ENCODE results near the gene BIRC7. TPM values are rescaled to one million over a fixed set of nuclear protein-coding genes. Genes with fewer than 3 reads are reported as not detected.
A peak's percentile ranks its signal among the peaks of the same experiment; 100 is the strongest.

Gene BIRC7
- total RNA-seq, 2 experiments from 2014 or later, result 0.14 TPM; not detected in 1

- Mint-ChIP-seq H3K9me3 (ENCODE audit: low read depth) (no peaks in the 10 kb centered on the region), H3K4me1 (peaks cover 60% of the 10 kb centered on the region), H3K36me3 (ENCODE audit: low read depth) (peaks cover 46% of the 10 kb centered on the region), H3K27ac (no peak overlapping the region), H3K4me3 (no peak overlapping the region), H3K27me3 (no peaks in the 10 kb centered on the region)
- DNase-seq (no peak), ATAC-seq (no peak)
- CTCF ChIA-PET, result interaction anchor here (0.5 to 2.5 kb wide), 2 partner anchors 11 to 283 kb away, joined by 3 to 22 read pairs; no protein-coding TSS in a partner anchor
- POLR2A ChIA-PET, result no interaction called here
- intact Hi-C loops (cut with DNase I, micrococcal nuclease), result loop anchor here in 1 of 2 experiments (10.0 kb wide), 2 partner anchors 652 to 762 kb away; partner anchors contain the start of genes ABHD16B, SAMD10 and TPD52L2
Measured at GRCh38 chr20:63212393-63212730, 23.3 kb upstream of the BIRC7 start.

GRCh38 chr20:63212792-63213191 lies 22.9 kb upstream of the BIRC7 start:
- CTCF ChIA-PET, result interaction anchor here (0.5 to 2.5 kb wide), 2 partner anchors 11 to 282 kb away, joined by 3 to 22 read pairs; no protein-coding TSS in a partner anchor
- POLR2A ChIA-PET, result no interaction called here

GRCh38 chr20:63214514-63214913 lies 21.2 kb upstream of the BIRC7 start:
- H3K9me3 Mint-ChIP-seq (ENCODE audit: low read depth), result no peaks in the 10 kb centered on the region

More at GRCh38 chr20:63212792-63213191, 22.9 kb upstream of the BIRC7 start:
- Mint-ChIP-seq H3K27me3 (no peaks in the 10 kb centered on the region), H3K36me3 (ENCODE audit: low read depth) (peaks cover 42% of the 10 kb centered on the region), H3K27ac (no peak overlapping the region), H3K4me1 (peaks cover 60% of the 10 kb centered on the region), H3K4me3 (no peak overlapping the region), H3K9me3 (ENCODE audit: low read depth) (no peaks in the 10 kb centered on the region)
- intact Hi-C loops (cut with DNase I, micrococcal nuclease), result loop anchor here in 1 of 2 experiments (10.0 kb wide), 2 partner anchors 652 to 762 kb away; partner anchors contain the start of genes ABHD16B, SAMD10 and TPD52L2
- ATAC-seq (no peak), DNase-seq (no peak)

GRCh38 chr20:63215101-63216040 lies 20.3 kb upstream of the BIRC7 start:
- no peak for ATAC-seq
- Mint-ChIP-seq H3K27me3 (peaks cover 4% of the 10 kb centered on the region), H3K27ac (peak overlapping the region; percentile 88), H3K4me3 (peak overlapping the region; percentile 92), H3K36me3 (ENCODE audit: low read depth) (peaks cover 37% of the 10 kb centered on the region), H3K9me3 (ENCODE audit: low read depth) (no peaks in the 10 kb centered on the region), H3K4me1 (peaks cover 49% of the 10 kb centered on the region)
- DNase-seq, result peak; percentile 43
- ChIA-PET POLR2A (interaction anchor here (1.2 to 1.4 kb wide), 2 partner anchors 11 to 57 kb away, joined by 4 read pairs; partner anchors contain the start of gene ARFGAP1), CTCF (interaction anchor here (0.6 to 2.4 kb wide), 7 partner anchors 8 to 558 kb away, joined by 3 to 17 read pairs (median 3); no protein-coding TSS in a partner anchor)
- intact Hi-C loops (cut with DNase I, micrococcal nuclease), result loop anchor here in 1 of 2 experiments (1.0 to 10.0 kb wide), 12 partner anchors 57 to 1093 kb away; partner anchors contain the start of genes ABHD16B, ADRM1, ARFGAP1 and LSM14B

More at GRCh38 chr20:63214514-63214913, 21.2 kb upstream of the BIRC7 start:
- H3K4me3 Mint-ChIP-seq, result peak overlapping the region; percentile 92
- DNase-seq (no peak), ATAC-seq (no peak)
- peaks cover 39% of the 10 kb centered on the region for H3K36me3 Mint-ChIP-seq (ENCODE audit: low read depth)
- ChIA-PET POLR2A (interaction anchor here (1.4 kb wide), 1 partner anchor 58 kb away, joined by 4 read pairs; the partner anchor contains the start of gene ARFGAP1), CTCF (interaction anchor here (0.7 to 2.4 kb wide), 5 partner anchors 9 to 203 kb away, joined by 3 to 17 read pairs (median 3); no protein-coding TSS in a partner anchor)
- peaks cover 55% of the 10 kb centered on the region for H3K4me1 Mint-ChIP-seq
- H3K27ac Mint-ChIP-seq, result peak overlapping the region; percentile 88
- intact Hi-C loops (cut with DNase I, micrococcal nuclease), result loop anchor here in 1 of 2 experiments (10.0 kb wide), 2 partner anchors 650 to 760 kb away; partner anchors contain the start of genes ABHD16B, SAMD10 and TPD52L2
- no peaks in the 10 kb centered on the region for H3K27me3 Mint-ChIP-seq

- H3K36me3 Mint-ChIP-seq (ENCODE audit: low read depth), result peaks cover 32% of the 10 kb centered on the region
- no peaks in the 10 kb centered on the region for H3K9me3 Mint-ChIP-seq (ENCODE audit: low read depth)
- H3K27me3 Mint-ChIP-seq, result peaks cover 4% of the 10 kb centered on the region
- peaks cover 43% of the 10 kb centered on the region for H3K4me1 Mint-ChIP-seq
- ChIA-PET POLR2A (interaction anchor here (1.2 kb wide), 1 partner anchor 12 kb away, joined by 4 read pairs; no protein-coding TSS in a partner anchor), CTCF (interaction anchor here (1.0 kb wide), 1 partner anchor 33 kb away, joined by 3 read pairs; no protein-coding TSS in a partner anchor)
- ATAC-seq, result peak; percentile 98
- peak; percentile 98 for DNase-seq
- peak within 1 kb of the TSS; percentile 88 for H3K27ac Mint-ChIP-seq
- intact Hi-C loops (cut with DNase I, micrococcal nuclease), result loop anchor here in 1 of 2 experiments (1.0 to 10.0 kb wide), 12 partner anchors 56 to 1094 kb away; partner anchors contain the start of genes ABHD16B, ADRM1, ARFGAP1 and LSM14B
- H3K4me3 Mint-ChIP-seq, result peak within 1 kb of the TSS; percentile 92
Measured at GRCh38 chr20:63216041-63216848, 19.5 kb upstream of the BIRC7 start, which contains the start of gene YTHDF1. YTHDF1 (minus strand) TSS chr20:63216131; CDS start chr20:63215892, 239 bp downstream.

GRCh38 chr20:63216849-63217471 lies 18.7 kb upstream of the BIRC7 start:
- Mint-ChIP-seq H3K36me3 (ENCODE audit: low read depth) (peaks cover 32% of the 10 kb centered on the region), H3K4me3 (peak overlapping the region; percentile 92), H3K4me1 (peaks cover 38% of the 10 kb centered on the region), H3K27me3 (peaks cover 4% of the 10 kb centered on the region), H3K9me3 (ENCODE audit: low read depth) (no peaks in the 10 kb centered on the region), H3K27ac (peak overlapping the region; percentile 82)
- intact Hi-C loops (cut with DNase I, micrococcal nuclease), result loop anchor here in 1 of 2 experiments (1.0 to 10.0 kb wide), 12 partner anchors 55 to 1095 kb away; partner anchors contain the start of genes ABHD16B, ADRM1, ARFGAP1 and LSM14B
- ChIA-PET POLR2A (no interaction called here), CTCF (interaction anchor here (0.7 to 1.0 kb wide), 2 partner anchors 34 to 144 kb away, joined by 3 read pairs; no protein-coding TSS in a partner anchor)
- ATAC-seq (no peak), DNase-seq (no peak)

- ATAC-seq, result no peak
- ChIA-PET POLR2A (no interaction called here), CTCF (interaction anchor here (0.7 kb wide), 1 partner anchor 395 kb away, joined by 3 read pairs; no protein-coding TSS in a partner anchor)
- H3K27me3 Mint-ChIP-seq, result peaks cover 4% of the 10 kb centered on the region
- DNase-seq, result peak; percentile 36
- intact Hi-C loops (cut with DNase I, micrococcal nuclease), result loop anchor here in 1 of 2 experiments (2.0 to 10.0 kb wide), 8 partner anchors 303 to 1095 kb away; partner anchors contain the start of genes ABHD16B, ADRM1, LSM14B and PPDPF
- peaks cover 31% of the 10 kb centered on the region for H3K4me1 Mint-ChIP-seq
- no peak overlapping the region for H3K27ac Mint-ChIP-seq
- peaks cover 24% of the 10 kb centered on the region for H3K36me3 Mint-ChIP-seq (ENCODE audit: low read depth)
- H3K9me3 Mint-ChIP-seq (ENCODE audit: low read depth), result no peaks in the 10 kb centered on the region
- H3K4me3 Mint-ChIP-seq, result no peak overlapping the region
Measured at GRCh38 chr20:63217706-63218105, 18.0 kb upstream of the BIRC7 start.

- DNase-seq (no peak), ATAC-seq (no peak)
- Mint-ChIP-seq H3K4me3 (no peak overlapping the region), H3K9me3 (ENCODE audit: low read depth) (no peaks in the 10 kb centered on the region), H3K27ac (no peak overlapping the region), H3K4me1 (peaks cover 19% of the 10 kb centered on the region), H3K36me3 (ENCODE audit: low read depth) (peaks cover 14% of the 10 kb centered on the region), H3K27me3 (peaks cover 4% of the 10 kb centered on the region)
- ChIA-PET CTCF (interaction anchor here (0.9 kb wide), 1 partner anchor 20 kb away, joined by 3 read pairs; no protein-coding TSS in a partner anchor), POLR2A (interaction anchor here (0.6 kb wide), 1 partner anchor 40 kb away, joined by 3 read pairs; no protein-coding TSS in a partner anchor)
- intact Hi-C loops (cut with DNase I, micrococcal nuclease), result loop anchor here in 1 of 2 experiments (5.0 to 10.0 kb wide), 7 partner anchors 357 to 1097 kb away; partner anchors contain the start of genes ABHD16B, ADRM1, LSM14B and RPS21
Measured at GRCh38 chr20:63218701-63219446, 16.8 kb upstream of the BIRC7 start.

GRCh38 chr20:63219447-63219821 lies 16.3 kb upstream of the BIRC7 start:
- Mint-ChIP-seq H3K36me3 (ENCODE audit: low read depth) (peaks cover 10% of the 10 kb centered on the region), H3K27ac (no peak overlapping the region), H3K27me3 (peaks cover 4% of the 10 kb centered on the region), H3K4me3 (no peak overlapping the region), H3K9me3 (ENCODE audit: low read depth) (no peaks in the 10 kb centered on the region), H3K4me1 (peaks cover 13% of the 10 kb centered on the region)
- POLR2A ChIA-PET, result interaction anchor here (0.6 kb wide), 1 partner anchor 39 kb away, joined by 3 read pairs; no protein-coding TSS in a partner anchor
- no peak for DNase-seq
- intact Hi-C loops (cut with DNase I, micrococcal nuclease), result loop anchor here in 1 of 2 experiments (5.0 to 10.0 kb wide), 7 partner anchors 357 to 1097 kb away; partner anchors contain the start of genes ABHD16B, ADRM1, LSM14B and RPS21
- ATAC-seq, result no peak
- CTCF ChIA-PET, result interaction anchor here (0.9 kb wide), 1 partner anchor 21 kb away, joined by 3 read pairs; no protein-coding TSS in a partner anchor

Data from activated CD4-positive, alpha-beta T cell treated with anti-CD3 and anti-CD28 coated beads for 36 hours (primary cell).